GM18498 (cell line): ENCODE measurements around the gene PHOSPHO2.

Experiments used
- ATAC-seq: cut with Tn5 transposase; IDR thresholded peaks from one replicate; pipeline ENCODE4 v1.9.1; 2021; ENCODE audit warnings: mild to moderate bottlenecking, moderate library complexity; ENCODE audit not compliant: unreplicated experiment

Gene PHOSPHO2

DNA sequence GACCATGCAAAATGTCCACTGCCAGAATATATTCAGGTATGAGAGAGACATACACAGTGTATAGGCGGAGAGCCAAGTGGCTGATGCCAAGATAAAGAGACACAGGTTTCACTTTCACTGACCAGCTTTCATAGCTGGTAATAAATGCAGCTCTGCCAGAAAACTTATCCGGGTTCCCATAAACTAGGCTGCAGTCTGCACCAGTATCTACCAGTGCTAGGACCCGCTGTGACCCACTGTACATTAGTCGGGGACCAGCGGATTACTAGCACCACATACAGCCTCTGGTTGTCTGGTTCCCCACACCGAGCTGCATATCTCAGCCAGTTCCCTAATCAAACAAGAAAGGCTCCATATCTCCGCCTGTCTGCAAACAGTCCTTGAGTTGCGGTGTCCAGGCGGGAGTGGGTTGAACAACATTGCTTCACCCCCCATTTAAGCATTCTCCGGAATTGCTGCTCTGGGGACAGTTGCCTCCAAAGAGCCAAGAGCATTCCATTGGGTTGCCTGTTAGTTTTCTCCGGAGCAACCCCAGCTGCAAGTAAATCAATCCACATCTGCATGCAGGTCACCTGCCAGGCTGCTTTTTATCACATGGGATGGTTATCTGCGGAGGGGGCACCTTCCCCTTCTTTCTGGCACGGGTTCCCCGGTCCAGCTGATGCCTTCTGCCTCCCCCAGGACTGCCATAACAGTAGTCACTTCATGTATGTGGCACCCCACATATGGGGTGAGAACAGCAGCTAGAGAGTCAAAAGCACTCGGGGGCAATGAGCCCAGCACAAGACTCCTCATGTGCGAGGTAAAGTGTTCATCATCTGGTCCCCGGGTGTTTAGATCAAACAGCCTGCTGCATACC is 21.3 kb downstream of the PHOSPHO2 start:
- ATAC-seq: no peak

DNA sequence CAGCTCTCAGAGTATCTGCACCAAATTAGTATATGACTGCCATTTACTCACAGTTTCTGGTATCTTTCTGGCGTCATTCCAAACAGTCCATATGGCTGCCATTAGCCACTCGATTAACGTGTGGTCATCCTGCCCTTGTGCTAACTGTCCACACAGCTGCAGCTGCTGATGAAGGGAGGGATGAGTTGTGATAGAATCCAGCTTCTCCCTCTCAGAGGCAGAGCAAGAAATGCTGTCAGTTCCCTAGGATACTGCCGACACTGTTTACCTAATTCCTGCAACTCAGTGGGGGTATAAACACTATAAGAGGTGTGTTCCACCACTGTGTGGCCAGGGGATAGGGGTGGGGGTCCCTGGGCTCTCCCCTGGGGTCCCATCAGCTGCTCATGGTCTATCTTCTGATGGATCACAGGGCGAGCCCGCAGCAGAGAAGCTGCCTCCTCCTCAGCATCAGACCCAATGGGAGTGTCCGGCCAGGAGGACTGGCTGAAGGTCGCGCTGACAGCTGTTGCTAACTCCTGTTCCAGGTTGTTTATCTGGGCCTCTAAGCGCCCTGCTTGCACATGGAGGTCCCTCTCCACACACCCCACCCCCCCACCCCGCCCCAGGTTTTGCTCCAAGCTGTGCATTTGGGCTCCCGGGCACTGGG is 22.1 kb downstream of the PHOSPHO2 start:
- no peak for ATAC-seq

DNA sequence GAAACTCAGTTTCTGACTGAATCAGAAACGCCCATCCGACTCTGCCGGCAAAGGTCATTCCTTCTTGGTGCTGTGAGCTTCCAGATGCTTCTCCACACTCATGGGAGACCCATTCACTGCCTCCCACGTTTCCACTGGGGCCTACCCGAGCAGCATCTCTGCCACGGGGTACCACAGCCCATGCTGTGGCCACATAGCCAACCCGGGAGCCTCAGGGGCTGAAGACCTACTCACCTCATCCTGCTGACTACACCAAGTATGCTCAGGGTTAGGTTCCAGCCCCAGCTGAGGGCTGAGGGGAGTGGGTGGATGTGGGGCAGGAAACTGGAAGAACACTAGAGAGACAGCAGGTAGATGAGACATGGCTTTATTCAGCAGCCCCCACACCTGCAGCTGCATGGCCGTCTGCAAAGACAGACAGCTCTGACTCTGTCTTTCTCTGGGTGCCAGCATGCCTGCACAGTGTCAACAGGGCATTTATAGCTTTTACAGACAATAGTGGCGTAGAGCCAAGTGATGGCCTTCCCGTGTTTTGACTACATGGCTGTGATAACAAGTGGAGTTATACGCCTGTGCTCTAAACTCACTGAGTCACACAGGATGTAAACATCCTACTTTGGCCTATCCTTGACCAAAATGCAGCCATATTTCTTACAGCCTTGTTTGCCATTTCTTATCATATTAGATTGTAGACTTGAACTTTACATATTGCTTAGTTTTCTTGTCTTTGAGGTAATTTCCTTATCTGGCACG is 22.8 kb downstream of the PHOSPHO2 start:
- no peak for ATAC-seq

DNA sequence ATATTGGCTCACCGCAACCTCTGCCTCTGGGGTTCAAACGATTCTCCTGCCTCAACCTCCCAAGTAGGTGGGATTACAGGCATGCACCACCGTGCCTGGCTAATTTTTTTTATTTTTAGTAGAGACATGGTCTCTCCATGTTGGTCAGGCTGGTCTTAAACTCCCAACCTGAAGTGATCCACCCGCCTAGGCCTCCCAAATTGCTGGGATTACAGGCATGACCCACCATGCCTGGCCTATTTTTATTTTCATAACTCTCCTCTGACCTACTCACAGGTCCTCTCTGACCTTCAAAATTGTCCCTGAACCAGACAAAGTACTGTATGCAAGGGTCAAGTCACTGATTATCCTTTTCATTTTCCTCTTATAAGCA is 23.4 kb downstream of the PHOSPHO2 start:
- no peak for ATAC-seq

DNA sequence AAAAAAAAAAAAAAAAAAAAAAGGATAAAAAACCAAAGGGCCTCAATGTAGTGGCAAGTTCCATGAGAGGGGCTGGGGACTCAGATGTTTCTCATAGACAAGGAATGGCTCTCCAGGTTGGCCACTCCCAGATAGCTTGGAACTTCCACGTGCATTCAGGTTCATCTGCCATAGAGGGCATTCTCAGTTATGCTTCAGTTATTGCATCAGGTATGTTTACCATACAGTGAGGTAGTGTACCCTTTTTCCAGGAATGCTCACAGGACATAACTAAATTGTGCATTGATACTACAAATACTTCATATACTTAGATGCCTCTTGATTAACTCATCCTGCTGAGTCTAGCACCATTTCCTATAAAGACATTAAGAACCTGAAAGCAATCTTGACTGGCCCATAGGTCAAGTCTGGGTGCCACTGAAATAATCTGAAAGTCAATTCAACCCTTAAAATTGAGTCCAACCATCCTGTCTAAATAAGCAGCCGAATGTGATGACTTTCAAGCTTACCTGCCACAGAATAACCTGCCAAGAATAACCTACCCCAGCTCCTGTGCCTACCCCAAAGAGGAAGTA is 24.7 kb downstream of the PHOSPHO2 start:
- ATAC-seq: no peak

DNA sequence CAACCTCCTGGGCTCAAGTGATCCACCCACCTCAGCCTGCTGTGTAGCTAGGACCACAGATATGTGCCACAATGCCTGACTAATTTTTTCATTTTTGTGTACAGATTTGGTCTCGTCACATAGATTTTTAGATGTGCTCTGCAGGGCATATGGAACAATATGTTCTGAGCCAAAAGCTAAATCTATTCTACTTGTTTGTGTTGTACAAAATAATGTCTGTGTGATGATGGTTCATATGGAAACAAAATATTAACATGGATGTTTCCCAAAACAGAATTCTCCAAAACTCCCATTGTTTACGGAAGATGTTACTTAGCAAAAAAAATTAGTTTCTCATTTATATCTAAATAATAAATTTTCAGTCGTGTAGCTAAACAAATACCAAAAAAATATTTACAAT is 26.7 kb downstream of the PHOSPHO2 start:
- no peak for ATAC-seq

DNA sequence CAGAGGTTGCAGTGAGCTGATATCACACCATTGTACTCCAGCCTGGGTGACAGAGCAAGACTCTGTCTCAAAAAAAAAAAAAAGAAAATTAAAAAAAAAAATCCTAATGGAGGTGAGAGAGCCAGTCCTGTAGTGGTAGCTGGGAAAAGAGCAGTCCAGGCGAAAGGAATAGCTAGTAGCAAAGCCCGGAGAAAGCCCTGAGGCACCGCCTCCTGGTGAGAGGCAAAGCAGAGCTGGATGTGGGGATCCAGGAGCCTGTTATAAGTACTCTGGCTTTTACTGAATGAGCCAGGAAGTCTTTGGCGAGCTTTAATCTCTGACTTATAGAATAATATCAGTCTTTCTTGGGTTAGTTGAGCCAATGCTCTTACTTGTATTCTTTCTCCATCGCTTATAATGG is 32.8 kb downstream of the PHOSPHO2 start:
- ATAC-seq: no peak

DNA sequence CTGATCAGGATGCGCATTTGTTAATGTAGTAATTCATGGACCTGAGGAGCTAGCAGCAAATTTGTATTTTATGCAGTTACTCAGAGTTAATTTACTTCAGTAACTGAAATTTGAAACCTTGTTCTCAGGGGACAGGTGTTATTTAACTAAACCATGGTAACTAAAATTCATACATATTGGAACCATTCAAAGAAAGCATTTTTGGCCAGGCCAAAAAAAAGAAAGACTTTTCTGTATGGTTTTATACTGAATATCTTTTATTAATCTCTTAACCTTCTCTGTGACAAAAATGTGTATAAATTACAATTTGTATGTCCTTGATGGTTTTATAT is 35.0 kb downstream of the PHOSPHO2 start:
- ATAC-seq: no peak

DNA sequence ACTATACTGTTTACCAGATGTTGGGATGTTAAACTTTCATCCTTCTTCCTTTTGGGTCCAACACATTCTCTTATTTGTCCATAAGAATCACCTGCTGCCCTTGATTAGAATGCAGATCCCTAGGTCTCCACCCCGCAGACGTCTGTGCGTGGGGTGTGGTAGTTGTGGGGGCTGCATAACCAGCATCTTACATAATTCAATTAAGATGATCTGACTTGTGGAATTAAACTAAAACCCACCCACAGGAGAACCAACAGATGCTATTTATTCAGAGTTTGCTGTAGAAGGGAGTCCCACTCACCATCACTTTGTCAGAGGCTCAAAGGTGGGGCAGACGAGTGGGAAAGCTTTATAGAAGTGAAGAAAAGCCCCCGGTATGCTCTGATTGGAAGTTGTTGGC is 37.8 kb downstream of the PHOSPHO2 start:
- no peak for ATAC-seq

DNA sequence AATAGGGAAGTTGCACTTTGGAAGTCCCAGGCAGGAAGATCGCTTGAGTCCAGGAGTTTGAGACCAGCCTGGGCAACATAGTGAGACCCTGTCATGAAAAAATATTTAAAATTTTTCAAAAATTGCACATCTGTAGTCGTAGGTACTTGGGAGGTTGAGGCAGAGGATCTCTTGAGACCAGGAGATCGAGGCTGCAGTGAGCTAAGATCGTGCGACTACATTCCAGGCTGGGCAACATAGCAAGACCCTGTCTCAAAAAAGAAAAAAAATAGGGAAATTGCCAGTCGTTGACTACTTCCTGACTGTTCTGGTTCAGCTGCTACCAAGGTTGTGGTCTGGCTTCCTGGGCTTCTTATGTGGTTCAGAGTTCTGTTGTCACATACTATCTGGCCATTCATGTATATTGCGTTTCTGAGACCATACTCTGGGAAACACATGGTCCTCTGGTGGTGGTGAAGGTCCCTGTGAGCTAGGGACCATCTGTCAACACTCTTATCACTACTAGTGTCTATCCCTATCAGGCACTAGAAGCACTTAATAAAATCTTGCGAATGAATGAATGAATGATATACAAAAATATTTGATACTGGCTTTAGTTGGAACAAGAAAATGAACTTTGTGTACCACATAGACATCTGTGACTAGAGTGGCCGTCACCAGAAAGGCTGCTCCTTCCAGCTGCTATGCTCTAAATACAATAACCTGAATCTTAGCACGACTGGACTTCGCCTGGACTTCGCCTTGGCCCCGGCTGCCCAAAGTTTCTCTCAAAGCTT is 38.5 kb downstream of the PHOSPHO2 start:
- ATAC-seq: no peak

DNA sequence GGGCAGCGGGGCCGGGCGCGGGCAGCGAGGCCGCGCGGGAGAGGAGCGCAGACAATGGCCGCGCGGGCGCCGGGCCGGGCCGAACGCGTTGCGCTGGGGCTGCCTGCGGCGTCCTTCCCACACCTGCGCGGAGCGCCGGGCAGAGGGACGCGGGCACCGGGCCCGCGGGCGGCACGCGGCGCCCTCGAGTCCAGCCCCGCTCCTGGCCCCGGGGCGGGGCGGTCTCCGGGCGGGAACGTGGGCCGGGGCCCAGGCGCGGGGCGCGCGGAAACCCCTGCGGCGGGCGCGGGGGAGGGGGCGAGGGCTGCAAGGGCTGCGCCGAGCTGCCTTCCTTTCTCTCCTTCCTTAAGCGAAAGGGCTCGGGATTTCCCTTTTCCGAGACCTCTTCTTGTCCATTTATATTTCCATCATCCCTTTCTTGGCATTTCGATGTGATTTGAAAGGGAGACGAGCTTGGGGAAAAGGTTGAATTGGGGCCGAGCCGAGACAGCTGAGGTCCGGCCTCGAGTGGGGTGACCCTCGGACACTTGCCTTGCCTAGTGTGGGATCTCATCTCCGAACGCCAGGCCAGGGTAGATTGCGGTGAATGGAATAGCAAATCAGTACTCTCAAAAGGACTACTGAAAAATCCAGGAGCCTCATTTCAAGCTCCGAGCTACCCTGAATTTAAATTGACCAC is 40.0 kb downstream of the PHOSPHO2 start:
- ATAC-seq: peak; percentile 40

DNA sequence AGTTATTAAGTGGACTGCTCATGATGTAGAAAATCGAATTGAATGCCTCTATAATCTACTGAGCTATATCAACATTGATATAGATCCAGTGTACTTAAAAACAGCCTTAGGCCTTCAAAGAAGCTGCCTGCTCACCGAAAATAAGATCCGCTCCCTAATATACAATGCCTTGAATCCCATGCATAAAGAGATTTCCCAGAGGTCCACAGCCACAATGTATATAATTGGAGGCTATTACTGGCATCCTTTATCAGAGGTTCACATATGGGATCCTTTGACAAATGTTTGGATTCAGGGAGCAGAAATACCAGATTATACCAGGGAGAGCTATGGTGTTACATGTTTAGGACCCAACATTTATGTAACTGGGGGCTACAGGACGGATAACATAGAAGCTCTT is 41.4 kb downstream of the PHOSPHO2 start:
- ATAC-seq: no peak

DNA sequence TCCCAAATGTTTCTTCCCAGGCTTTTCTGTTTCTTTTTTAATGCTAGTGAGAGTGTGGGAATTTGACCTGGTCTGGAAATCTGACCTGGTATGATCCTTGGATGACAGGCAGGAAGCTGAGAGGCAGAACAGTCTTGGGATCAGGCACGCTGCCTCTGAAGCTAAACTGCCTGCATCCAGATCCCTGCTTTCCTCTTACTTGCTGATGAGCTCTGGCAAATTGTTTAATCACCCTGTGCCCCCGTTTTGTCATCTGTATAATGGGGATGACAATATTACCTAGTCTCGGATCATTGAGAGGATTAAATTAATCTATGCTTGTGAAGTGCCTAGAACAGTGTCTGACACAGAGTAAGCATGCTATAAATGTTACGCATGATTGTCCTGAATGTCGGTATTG is 42.6 kb downstream of the PHOSPHO2 start:
- no peak for ATAC-seq

DNA sequence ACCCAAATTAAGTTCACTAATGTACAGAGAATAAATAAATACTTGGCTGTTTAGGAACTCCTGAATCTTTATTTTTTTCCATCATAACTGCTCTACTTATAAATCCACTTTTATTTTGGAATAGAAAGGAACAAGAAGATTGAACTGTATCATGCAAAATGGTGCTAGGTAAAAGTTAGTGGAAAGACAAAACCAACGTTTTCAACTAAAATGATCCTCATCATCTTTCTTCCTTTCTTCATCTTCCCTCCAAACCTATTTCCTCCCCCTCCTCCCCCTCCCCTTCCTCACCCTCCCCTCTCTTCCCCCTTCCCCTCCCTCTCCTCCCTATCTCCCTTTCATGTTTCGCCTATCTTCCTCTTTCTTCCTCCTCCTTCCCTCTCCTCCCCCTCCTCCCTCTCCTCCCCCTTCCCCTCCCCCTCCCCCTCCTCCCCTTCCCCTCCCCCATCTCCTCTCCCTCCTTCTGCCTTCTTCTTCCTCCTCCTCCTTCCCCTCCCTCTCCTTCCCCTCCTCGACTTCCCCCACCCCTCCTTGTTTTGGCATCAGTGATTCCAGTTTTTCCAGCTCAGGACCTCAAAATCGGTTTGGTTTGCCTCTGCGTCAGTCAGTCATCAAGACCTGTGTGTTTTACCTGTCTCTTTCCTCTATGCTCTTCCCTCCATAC is 44.4 kb downstream of the PHOSPHO2 start:
- ATAC-seq: no peak

DNA sequence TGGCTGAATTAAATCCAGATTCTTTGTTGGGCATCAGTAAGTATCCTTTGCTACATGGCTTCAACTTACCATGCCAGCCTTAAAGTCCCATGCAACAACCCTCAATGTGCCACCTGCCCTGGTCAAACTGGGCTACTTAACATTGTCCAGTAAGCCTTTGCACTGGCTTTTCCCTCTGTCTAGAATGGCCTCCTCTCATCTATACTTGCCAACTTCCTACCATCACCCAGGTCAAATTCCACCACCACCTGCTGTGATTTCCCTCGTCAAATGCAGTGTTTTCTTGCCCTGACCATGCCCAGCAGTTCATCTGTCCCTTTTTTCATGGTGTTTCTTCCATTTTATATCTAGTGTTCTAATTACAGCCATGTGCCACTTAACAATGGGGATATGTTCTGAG is 45.1 kb downstream of the PHOSPHO2 start:
- no peak for ATAC-seq

DNA sequence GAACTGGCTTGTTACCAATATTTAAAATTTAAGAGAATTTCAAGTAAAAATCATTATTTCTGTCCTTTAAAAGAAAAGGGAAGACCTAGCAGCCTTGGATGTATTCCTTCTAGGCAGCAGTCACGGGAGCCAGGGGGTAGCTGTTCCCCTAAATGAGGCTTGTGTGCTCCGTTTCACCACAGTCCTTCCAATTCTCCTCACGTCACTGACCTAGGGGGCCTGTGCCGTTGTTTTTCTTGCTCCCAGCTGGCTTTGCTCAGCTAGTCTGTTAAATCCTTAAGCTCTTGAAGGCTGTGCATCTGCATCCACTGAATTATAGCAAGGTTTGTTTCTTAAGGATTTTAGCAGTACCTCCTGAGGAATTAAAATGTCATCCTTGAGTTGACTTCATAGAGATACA is 49.3 kb downstream of the PHOSPHO2 start:
- ATAC-seq: no peak

DNA sequence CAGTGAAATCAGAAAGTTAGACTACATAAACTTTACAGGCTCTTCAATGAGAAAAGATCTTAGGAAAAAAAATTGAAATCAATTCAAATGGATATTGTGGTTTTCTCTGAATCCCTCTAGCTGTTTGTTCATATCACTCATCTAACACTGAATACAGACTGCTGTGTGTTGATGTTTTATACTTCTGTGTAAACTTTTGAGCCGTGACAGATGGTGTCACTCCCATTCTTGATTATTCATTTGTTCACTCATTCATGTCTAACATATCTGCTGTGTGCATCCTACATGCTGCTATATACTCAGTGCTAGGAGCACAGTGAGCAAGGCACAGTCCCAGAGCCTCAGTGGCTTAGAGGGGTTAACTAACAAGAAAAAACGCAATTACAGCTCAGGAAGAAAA is 52.0 kb downstream of the PHOSPHO2 start:
- no peak for ATAC-seq

DNA sequence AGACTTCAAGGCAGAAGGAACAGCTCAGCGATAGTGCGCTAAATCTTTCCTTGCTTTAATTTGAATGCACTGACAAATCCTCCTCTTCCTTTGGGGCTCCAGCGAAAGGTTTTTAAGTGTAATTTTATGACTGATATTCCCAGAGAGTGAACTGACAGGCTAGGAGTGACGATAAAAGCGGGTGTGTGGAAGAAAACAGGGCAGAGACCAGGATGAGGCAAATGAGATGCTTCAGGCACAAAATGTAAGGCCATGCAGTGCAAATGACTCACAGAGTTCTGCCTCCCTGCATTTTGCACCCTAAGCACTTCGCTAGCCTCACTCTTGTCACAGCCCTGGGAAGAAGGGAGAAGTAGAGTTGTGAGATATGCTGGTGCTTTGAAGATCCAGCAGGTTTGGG is 54.0 kb downstream of the PHOSPHO2 start:
- no peak for ATAC-seq
